DND-41 (cell line): ENCODE data around the gene AURKB.

Source experiments
- ATAC-seq: fragments of 200-7000 bp; cut with Tn5 transposase; 3 replicates; pipeline ENCODE4 v1.9.1; 2021; ENCODE audit warnings: low read depth; ENCODE audit not compliant: insufficient read depth
- DNase-seq: peaks from one replicate; pipeline ENCODE4 v3.0.0-alpha.2; 2020
- H2AFZ ChIP-seq: 2 replicates; pipeline ENCODE4 v1.6.0; 2012; ENCODE audit warnings: low read depth, low read length
- H3K27ac ChIP-seq: 2 replicates; pipeline ENCODE4 v1.5.1; 2012; ENCODE audit warnings: low read length, inconsistent platforms
- H3K27me3 ChIP-seq: fragments of 200-600 bp; sonication (generic); 2 replicates; pipeline ENCODE4 v1.6.0; 2012; ENCODE audit warnings: low read length, mild to moderate bottlenecking, inconsistent platforms; ENCODE audit not compliant: insufficient read depth, poor library complexity
- H3K36me3 ChIP-seq: 2 replicates; pipeline ENCODE4 v1.5.1; 2012; ENCODE audit warnings: low read length, inconsistent platforms; ENCODE audit not compliant: insufficient read depth
- H3K4me1 ChIP-seq: 2 replicates; pipeline ENCODE4 v1.5.1; 2012; ENCODE audit warnings: mild to moderate bottlenecking, low read length; ENCODE audit not compliant: insufficient read depth
- H3K4me2 ChIP-seq: 2 replicates; pipeline ENCODE4 v1.6.0; 2012; ENCODE audit warnings: mild to moderate bottlenecking, moderate library complexity, low read length, inconsistent platforms; ENCODE audit not compliant: insufficient read depth
- H3K4me3 ChIP-seq, 2 experiments: fragments of 200-600 bp in 1 of 2; shearing (Covaris generic) in 1 of 2; 2 replicates each; pipeline ENCODE4 v1.5.1; 2012 to 2016; ENCODE audit warnings: inconsistent platforms in 2 of 2, low read length in 2 of 2, mild to moderate bottlenecking in 2 of 2, low read depth in 1 of 2, moderate library complexity in 1 of 2
- H3K79me2 ChIP-seq: 2 replicates; pipeline ENCODE4 v1.6.0; 2012; ENCODE audit warnings: low read length, inconsistent platforms; ENCODE audit not compliant: insufficient read depth
- H3K9ac ChIP-seq: 2 replicates; pipeline ENCODE4 v1.6.0; 2012; ENCODE audit warnings: low read depth, mild to moderate bottlenecking, inconsistent platforms, low read length, moderate library complexity
- H3K9me3 ChIP-seq: 2 replicates; pipeline ENCODE4 v1.5.1; 2012; ENCODE audit warnings: low read length, moderate library complexity, mild to moderate bottlenecking, inconsistent platforms; ENCODE audit not compliant: insufficient read depth, severe bottlenecking
- H4K20me1 ChIP-seq: 2 replicates; pipeline ENCODE4 v1.6.0; 2012; ENCODE audit warnings: low read length; ENCODE audit not compliant: insufficient read depth
- EZH2 ChIP-seq: IDR thresholded peaks from 3 replicates; pipeline ENCODE4 v1.6.1; 2012; ENCODE audit warnings: borderline replicate concordance, low read depth, mild to moderate bottlenecking, moderate library complexity, low read length, inconsistent platforms; ENCODE audit not compliant: severe bottlenecking
- TF ChIP-seq, protein P1 (sequence below): IDR thresholded peaks from 2 replicates; pipeline ENCODE4 v1.5.1; 2012; ENCODE audit warnings: borderline replicate concordance, low read length, moderate library complexity, mild to moderate bottlenecking; ENCODE audit not compliant: poor library complexity, severe bottlenecking; ENCODE audit errors: extremely low read depth

Gene AURKB

GRCh38 chr17:8212312-8213180, 2.2 kb upstream of the AURKB start:
- Histone ChIP-seq H3K27ac (no peak overlapping the region), H4K20me1 (peaks cover 12% of the 10 kb centered on the region), H3K4me1 (peaks cover 28% of the 10 kb centered on the region), H2AFZ (0 out of 2 replicates have a peak overlapping the region, but pooled peaks have one; percentile 43), H3K9me3 (no peaks in the 10 kb centered on the region), H3K9ac (no peak overlapping the region), H3K36me3 (peaks cover 22% of the 10 kb centered on the region), H3K4me2 (no peak overlapping the region), H3K79me2 (peaks cover 32% of the 10 kb centered on the region), H3K27me3 (no peaks in the 10 kb centered on the region), H3K4me3 (no peak overlapping the region)
- DNase-seq, result no peak
- no peak for ATAC-seq
- TF ChIP-seq, protein P1, sequence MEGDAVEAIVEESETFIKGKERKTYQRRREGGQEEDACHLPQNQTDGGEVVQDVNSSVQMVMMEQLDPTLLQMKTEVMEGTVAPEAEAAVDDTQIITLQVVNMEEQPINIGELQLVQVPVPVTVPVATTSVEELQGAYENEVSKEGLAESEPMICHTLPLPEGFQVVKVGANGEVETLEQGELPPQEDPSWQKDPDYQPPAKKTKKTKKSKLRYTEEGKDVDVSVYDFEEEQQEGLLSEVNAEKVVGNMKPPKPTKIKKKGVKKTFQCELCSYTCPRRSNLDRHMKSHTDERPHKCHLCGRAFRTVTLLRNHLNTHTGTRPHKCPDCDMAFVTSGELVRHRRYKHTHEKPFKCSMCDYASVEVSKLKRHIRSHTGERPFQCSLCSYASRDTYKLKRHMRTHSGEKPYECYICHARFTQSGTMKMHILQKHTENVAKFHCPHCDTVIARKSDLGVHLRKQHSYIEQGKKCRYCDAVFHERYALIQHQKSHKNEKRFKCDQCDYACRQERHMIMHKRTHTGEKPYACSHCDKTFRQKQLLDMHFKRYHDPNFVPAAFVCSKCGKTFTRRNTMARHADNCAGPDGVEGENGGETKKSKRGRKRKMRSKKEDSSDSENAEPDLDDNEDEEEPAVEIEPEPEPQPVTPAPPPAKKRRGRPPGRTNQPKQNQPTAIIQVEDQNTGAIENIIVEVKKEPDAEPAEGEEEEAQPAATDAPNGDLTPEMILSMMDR, result no peak
- no peak for TF ChIP-seq EZH2

GRCh38 chr17:8210761-8211458, 535 bp upstream of the AURKB start:
- H3K27ac ChIP-seq, result peak overlapping the region; percentile 98
- peak overlapping the region; percentile 99 for H3K9ac ChIP-seq
- peak overlapping the region; percentile 55 for H2AFZ ChIP-seq

GRCh38 chr17:8206536-8206935, 3.8 kb downstream of the AURKB start:
- no peak overlapping the region for H3K4me2 ChIP-seq
- no peak for TF ChIP-seq EZH2
- TF ChIP-seq, protein P1, result no peak
- peaks cover 34% of the 10 kb centered on the region for H3K4me1 ChIP-seq
- H3K79me2 ChIP-seq, result peaks cover 46% of the 10 kb centered on the region
- H3K9ac ChIP-seq, result no peak overlapping the region
- DNase-seq (no peak), ATAC-seq (no peak)
- no peak overlapping the region for H2AFZ ChIP-seq
- H3K27ac ChIP-seq, result no peak overlapping the region
- H4K20me1 ChIP-seq, result peaks cover 32% of the 10 kb centered on the region
- peaks cover 63% of the 10 kb centered on the region for H3K36me3 ChIP-seq
- no peaks in the 10 kb centered on the region for H3K27me3 ChIP-seq
- H3K9me3 ChIP-seq, result no peaks in the 10 kb centered on the region
- no peak overlapping the region for H3K4me3 ChIP-seq

More at GRCh38 chr17:8210761-8211458, 535 bp upstream of the AURKB start:
- Histone ChIP-seq H3K27me3 (no peaks in the 10 kb centered on the region), H3K4me3 (peak overlapping the region; percentile 87 to 94; a peak in 3 of 4 replicates), H3K9me3 (no peaks in the 10 kb centered on the region), H3K4me2 (peak overlapping the region; percentile 84), H3K4me1 (peaks cover 37% of the 10 kb centered on the region), H4K20me1 (peaks cover 25% of the 10 kb centered on the region), H3K36me3 (peaks cover 38% of the 10 kb centered on the region), H3K79me2 (peaks cover 46% of the 10 kb centered on the region)
- TF ChIP-seq, protein P1, result no peak
- no peak for TF ChIP-seq EZH2
- ATAC-seq (peak; percentile 15; the same call in 1 of the 3 replicates), DNase-seq (no peak)
